ENCODE measurements around the gene SEC11A. TPM values are rescaled to one million over a fixed set of nuclear protein-coding genes. Genes with fewer than 3 reads are reported as not detected.
A peak's percentile ranks its signal among the peaks of the same experiment; 100 is the strongest.

SEC11A gene
- total RNA-seq, 1 donor from 2014 or later, result 236 TPM

DNA sequence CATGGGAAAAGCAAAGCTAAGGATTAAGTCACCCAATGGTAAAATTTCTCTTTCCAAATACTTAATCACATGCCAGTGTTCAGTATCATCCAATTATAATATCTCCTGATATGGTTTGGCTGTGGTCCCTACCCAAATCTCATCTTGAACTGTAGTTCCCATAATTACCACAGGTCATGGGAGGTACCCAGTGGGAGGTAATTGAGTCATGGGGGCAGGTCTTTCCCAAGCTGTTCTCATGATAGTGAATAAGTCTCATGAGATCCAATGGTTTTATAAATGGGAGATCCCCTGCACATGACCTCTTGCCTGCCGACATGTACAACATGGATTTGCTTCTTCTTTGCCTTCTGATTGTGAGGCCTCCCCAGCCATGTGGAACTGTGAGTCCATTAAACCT, 31.8 kb downstream of the SEC11A start:
- TF ChIP-seq, protein P1, sequence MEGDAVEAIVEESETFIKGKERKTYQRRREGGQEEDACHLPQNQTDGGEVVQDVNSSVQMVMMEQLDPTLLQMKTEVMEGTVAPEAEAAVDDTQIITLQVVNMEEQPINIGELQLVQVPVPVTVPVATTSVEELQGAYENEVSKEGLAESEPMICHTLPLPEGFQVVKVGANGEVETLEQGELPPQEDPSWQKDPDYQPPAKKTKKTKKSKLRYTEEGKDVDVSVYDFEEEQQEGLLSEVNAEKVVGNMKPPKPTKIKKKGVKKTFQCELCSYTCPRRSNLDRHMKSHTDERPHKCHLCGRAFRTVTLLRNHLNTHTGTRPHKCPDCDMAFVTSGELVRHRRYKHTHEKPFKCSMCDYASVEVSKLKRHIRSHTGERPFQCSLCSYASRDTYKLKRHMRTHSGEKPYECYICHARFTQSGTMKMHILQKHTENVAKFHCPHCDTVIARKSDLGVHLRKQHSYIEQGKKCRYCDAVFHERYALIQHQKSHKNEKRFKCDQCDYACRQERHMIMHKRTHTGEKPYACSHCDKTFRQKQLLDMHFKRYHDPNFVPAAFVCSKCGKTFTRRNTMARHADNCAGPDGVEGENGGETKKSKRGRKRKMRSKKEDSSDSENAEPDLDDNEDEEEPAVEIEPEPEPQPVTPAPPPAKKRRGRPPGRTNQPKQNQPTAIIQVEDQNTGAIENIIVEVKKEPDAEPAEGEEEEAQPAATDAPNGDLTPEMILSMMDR (conservative IDR thresholded peaks at IDR 0.05; ENCODE audit: low read depth, low read length), result no peak
- DNase-seq (ENCODE audit: low read depth), result peak; percentile 53
- H3K4me3 ChIP-seq (ENCODE audit: low read depth, low read length), result no peak overlapping the region

- peak; percentile 73 for DNase-seq (ENCODE audit: low read depth)
- TF ChIP-seq, protein P1 (conservative IDR thresholded peaks at IDR 0.05; ENCODE audit: low read depth, low read length), result no peak
- H3K4me3 ChIP-seq (ENCODE audit: low read depth, low read length), result no peak overlapping the region
Measured at GRCh38 chr15:84681831-84682230, 34.1 kb downstream of the SEC11A start.

DNA sequence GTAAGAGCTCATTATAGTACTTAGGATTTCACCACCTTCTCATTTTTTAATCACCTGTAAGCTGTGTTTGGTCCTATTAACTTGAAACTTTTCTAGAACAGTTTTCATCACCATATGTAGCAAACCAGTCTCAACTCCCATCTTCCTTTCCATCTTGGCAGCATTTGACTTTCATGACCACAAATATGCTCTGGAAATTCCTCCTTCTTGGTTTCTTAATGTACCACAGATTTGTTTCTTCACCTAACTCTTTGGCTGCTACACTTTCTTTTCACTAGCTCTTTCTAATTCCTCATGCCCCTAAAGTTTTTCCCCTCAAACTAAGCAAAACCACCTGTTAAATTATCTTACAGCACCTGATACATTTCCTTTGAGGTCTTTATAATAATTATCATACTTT, 44.7 kb downstream of the SEC11A start:
- no peak overlapping the region for H3K4me3 ChIP-seq (ENCODE audit: low read depth, low read length)
- no peak for DNase-seq (ENCODE audit: low read depth)
- TF ChIP-seq, protein P1 (conservative IDR thresholded peaks at IDR 0.05; ENCODE audit: low read depth, low read length), result no peak

GRCh38 chr15:84669726-84670125, 46.2 kb downstream of the SEC11A start:
- H3K4me3 ChIP-seq (ENCODE audit: low read depth, low read length), result no peak overlapping the region
- TF ChIP-seq, protein P1 (conservative IDR thresholded peaks at IDR 0.05; ENCODE audit: low read depth, low read length), result no peak
- no peak for DNase-seq (ENCODE audit: low read depth)

DNA sequence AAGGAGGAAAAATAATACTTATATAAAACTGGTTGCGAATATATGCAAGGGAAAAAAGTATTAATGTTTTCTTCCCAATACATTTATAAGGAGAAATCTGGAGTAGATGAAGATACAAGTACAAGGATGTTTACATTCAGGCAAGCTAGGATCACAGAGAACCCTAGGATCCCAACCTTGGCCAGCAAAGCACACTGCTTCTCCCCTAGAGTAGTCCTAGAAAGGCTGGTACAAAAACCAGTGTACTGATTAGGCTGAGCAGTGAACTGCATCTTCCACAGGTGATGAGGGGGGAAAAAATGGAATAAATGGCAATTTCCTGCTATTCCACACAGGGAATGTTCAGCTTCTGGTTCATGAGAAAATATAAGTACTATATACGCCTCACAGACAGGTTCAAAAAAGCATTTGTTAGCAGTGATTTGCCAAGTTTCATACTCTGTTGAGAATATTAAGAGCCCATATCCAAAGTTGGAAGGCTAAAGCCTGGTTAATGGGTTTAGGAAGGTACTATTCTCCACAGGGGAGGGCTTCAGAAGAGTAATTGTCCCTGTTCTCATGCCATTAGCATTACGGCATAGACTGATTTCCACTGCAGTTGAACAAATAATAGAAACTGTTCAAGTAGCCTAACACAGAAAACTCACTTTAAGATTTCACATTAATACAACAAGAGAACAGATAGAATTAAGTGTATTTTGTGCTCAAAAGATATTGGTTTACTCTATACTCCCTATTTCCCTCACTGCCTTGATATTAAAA, 47.5 kb downstream of the SEC11A start:
- DNase-seq (ENCODE audit: low read depth), result no peak
- H3K4me3 ChIP-seq (ENCODE audit: low read depth, low read length), result no peak overlapping the region
- TF ChIP-seq, protein P1 (conservative IDR thresholded peaks at IDR 0.05; ENCODE audit: low read depth, low read length), result no peak

DNA sequence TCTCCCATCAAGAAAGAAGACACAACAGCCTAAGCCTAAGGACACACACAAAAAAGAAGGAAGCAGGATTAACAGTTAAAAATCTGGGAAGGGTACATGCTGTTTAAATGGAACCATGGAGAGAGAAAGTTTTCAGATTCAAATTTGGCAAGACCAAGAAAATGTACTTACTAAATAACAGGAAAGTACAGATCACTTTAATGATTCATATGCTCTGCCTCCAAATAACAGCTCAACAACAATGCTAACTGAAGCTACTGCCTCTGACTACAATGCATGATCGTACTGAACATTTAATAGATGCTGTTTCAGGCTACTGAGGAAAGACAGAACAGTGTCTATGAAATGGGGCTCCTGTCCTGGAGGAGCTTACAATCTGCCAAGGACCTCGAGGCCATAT, 49.6 kb downstream of the SEC11A start:
- no peak overlapping the region for H3K4me3 ChIP-seq (ENCODE audit: low read depth, low read length)
- TF ChIP-seq, protein P1 (conservative IDR thresholded peaks at IDR 0.05; ENCODE audit: low read depth, low read length), result no peak
- no peak for DNase-seq (ENCODE audit: low read depth)

DNA sequence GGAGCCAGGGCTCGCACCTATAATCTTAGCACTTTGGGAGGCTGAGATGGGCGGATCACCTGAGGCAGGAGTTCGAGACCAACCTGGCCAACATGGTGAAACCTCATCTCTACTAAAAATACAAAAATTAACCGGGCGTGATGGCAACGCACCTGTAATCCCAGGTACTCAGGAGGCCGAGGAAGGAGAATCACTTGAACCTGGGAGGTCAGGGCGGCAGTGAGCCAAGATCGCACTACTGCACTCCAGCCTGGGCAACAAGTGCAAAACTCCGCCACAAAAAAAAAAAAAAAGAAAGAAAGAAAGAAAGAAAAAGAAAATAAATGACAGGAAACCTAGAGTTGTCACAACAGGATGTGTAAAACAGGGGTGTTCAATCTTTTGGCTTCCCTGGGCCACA, 54.9 kb downstream of the SEC11A start:
- H3K4me3 ChIP-seq (ENCODE audit: low read depth, low read length), result no peak overlapping the region
- no peak for DNase-seq (ENCODE audit: low read depth)
- TF ChIP-seq, protein P1 (conservative IDR thresholded peaks at IDR 0.05; ENCODE audit: low read depth, low read length), result no peak

Data from epithelial cell of proximal tubule (primary cell).